ENCODE results near the gene IL13. TPM values are rescaled to one million over a fixed set of nuclear protein-coding genes. Genes with fewer than 3 reads are reported as not detected.

IL13 gene
- total RNA-seq, 1 experiment from 2014 or later = not detected

DNA sequence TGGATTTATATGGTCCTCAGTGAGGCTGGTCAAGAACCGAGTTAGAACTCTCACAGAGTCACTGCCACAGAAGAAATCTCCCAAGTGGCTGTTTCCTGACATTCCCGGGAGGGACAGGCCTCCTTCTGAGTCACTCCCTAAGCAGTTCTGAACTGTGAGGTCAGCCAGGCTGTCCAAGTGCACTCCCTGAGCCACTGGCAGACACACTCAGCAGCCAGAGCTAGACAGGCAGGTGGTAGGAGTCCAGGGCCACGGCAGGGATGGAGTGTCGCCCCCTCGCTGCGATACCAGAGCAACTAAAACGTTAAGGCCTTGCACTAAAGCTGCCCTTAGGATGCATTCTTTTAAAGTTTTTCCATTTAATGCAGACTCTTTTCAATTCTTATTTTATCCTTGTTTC lies 19.2 kb downstream of the IL13 start (continued):
- TF ChIP-seq YY1 (IDR thresholded peaks at IDR 0.05; ENCODE audit: extremely low read depth, insufficient replicate concordance, low read depth, low read length) (peak; percentile 15), EGR1 (IDR thresholded peaks at IDR 0.05; ENCODE audit: low read depth) (no peak), RAD21 (IDR thresholded peaks at IDR 0.05; ENCODE audit: low read depth) (peak; percentile 81), ZBTB33 (IDR thresholded peaks at IDR 0.05; ENCODE audit: extremely low read depth, insufficient replicate concordance, low read length) (no peak), TCF7L2 (IDR thresholded peaks at IDR 0.05; ENCODE audit: borderline replicate concordance, extremely low read depth, insufficient read depth, insufficient read length) (no peak), ELF1 (IDR thresholded peaks at IDR 0.05; ENCODE audit: borderline replicate concordance, low read depth) (no peak), CEBPB (IDR thresholded peaks at IDR 0.05; ENCODE audit: low read depth) (no peak)

- no peak overlapping the region for H3K9ac ChIP-seq (ENCODE audit: low read length)
- RAD21 ChIA-PET (ENCODE audit: low non-redundant PET in 1 of 2, low total read pairs in 2 of 2, uncharacterized antibody in 2 of 2, unreplicated experiment in 2 of 2) = no interaction called here
- no peaks in the 10 kb centered on the region for H3K36me3 ChIP-seq (ENCODE audit: control insufficient read depth in 1 of 2, insufficient read depth in 2 of 2, low read length in 2 of 2)
- no TSS peak for BruUV-seq (replicated peaks)
- TF ChIP-seq POLR2A (IDR thresholded peaks at IDR 0.05; ENCODE audit: borderline replicate concordance, extremely low read depth, insufficient read depth, insufficient read length) = no peak
- TF ChIP-seq POLR2AphosphoS5 (IDR thresholded peaks at IDR 0.05; ENCODE audit: low read depth, low read length) = no peak
- TF ChIP-seq CTCF (IDR thresholded peaks at IDR 0.05 in 2 of 3, conservative IDR thresholded peaks at IDR 0.05 in 1 of 3; ENCODE audit: borderline replicate concordance in 1 of 3, insufficient read depth in 1 of 3, low read depth in 2 of 3, low read length in 2 of 3) = no peak
- TF ChIP-seq REST (IDR thresholded peaks at IDR 0.05; ENCODE audit: low read depth) = no peak
- TF ChIP-seq, protein P1, sequence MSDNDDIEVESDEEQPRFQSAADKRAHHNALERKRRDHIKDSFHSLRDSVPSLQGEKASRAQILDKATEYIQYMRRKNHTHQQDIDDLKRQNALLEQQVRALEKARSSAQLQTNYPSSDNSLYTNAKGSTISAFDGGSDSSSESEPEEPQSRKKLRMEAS (IDR thresholded peaks at IDR 0.05) = no peak
- no peak for TF ChIP-seq TCF7L2 (IDR thresholded peaks at IDR 0.05; ENCODE audit: borderline replicate concordance, extremely low read depth, insufficient read depth, insufficient read length)
- TF ChIP-seq RAD21 (IDR thresholded peaks at IDR 0.05; ENCODE audit: low read depth) = no peak
- no peaks in the 10 kb centered on the region for H4K20me1 ChIP-seq (ENCODE audit: insufficient read depth)
- H2AFZ ChIP-seq (ENCODE audit: low read depth, low read length, poor library complexity, severe bottlenecking) = peak overlapping the region; percentile 65
- H3K9me2 ChIP-seq (ENCODE audit: insufficient read depth) = no peaks in the 10 kb centered on the region
- H3K27ac ChIP-seq (ENCODE audit: low read depth, low read length) = no peak overlapping the region
- peak overlapping the region; percentile 49 for H3K4me2 ChIP-seq (ENCODE audit: low read length)
- H3K4me1 ChIP-seq (ENCODE audit: control insufficient read depth in 1 of 2, insufficient read depth in 2 of 2, low read length in 2 of 2) = peaks cover 24 to 34% of the 10 kb centered on the region in 2 experiments
- H3K4me3 ChIP-seq (replicated peaks in 1 of 2; ENCODE audit: low read depth in 1 of 2, low read length in 2 of 2) = no peak overlapping the region
- CTCF ChIA-PET = interaction anchor here (1.0 to 1.8 kb wide), 5 partner anchors 12 to 172 kb away, joined by 3 to 10 read pairs (median 3); no protein-coding TSS in a partner anchor
- no peaks in the 10 kb centered on the region for H3K9me3 ChIP-seq (ENCODE audit: control insufficient read depth in 1 of 2, insufficient read depth in 1 of 2, low read depth in 1 of 2, low read length in 2 of 2)
- no peak for DNase-seq (ENCODE audit: low read depth, low spot score)
- intact Hi-C loops (cut with micrococcal nuclease) = loop anchor here (1.0 to 10.0 kb wide), 3 partner anchors 142 to 291 kb away; no protein-coding TSS in a partner anchor
- H3K79me2 ChIP-seq (ENCODE audit: insufficient read depth, low read length) = no peaks in the 10 kb centered on the region
- ATAC-seq = no peak
- POLR2A ChIA-PET = interaction anchor here (1.3 kb wide), 1 partner anchor 16 kb away, joined by 3 read pairs; no protein-coding TSS in a partner anchor
- no peaks in the 10 kb centered on the region for H3K27me3 ChIP-seq (ENCODE audit: insufficient read depth, low read length)
These were observed 19.9 kb downstream of the IL13 start for GRCh38 chr5:132677682-132678400.

Data from HCT116 (cell line).